Ovary (tissue), 3 donors: ENCODE data around the gene DSCAML1.

Experiments used
- CTCF ChIP-seq, 3 donors: fragments of 450-650 bp in 2 of 3; fragments of 200-600 bp in 1 of 3; IDR thresholded peaks; one replicate each; pipeline versions ENCODE4 v1.5.1 to v1.8.0; 2016 to 2022; ENCODE audit warnings: antibody characterized with exemption in 3 of 3, mild to moderate bottlenecking in 1 of 3
- EP300 ChIP-seq: sonication (generic); formaldehyde crosslinking; IDR thresholded peaks from one replicate; pipeline ENCODE4 v1.6.1; 2017; ENCODE audit warnings: antibody characterized with exemption
- POLR2A ChIP-seq: fragments of 450-650 bp; IDR thresholded peaks from one replicate; pipeline ENCODE4 v1.6.1; 2017; ENCODE audit warnings: antibody characterized with exemption, mild to moderate bottlenecking, moderate library complexity
- donor health status: DM: no; HTN: no; CAD: no.

- no peak for TF ChIP-seq CTCF (IDR thresholded peaks at IDR 0.05)
- no peak for TF ChIP-seq POLR2A
- TF ChIP-seq EP300, result no peak
Observed at GRCh38 chr11:117425679-117426296, 371.2 kb downstream of the DSCAML1 start.
